Keratinocyte (primary cell): ENCODE results near the gene PARM1.
"Not testable (repeated sequence)": the region's sequence is repeated elsewhere in the genome, so short reads cannot be mapped to it uniquely, and the experiment has no call there.

Experiments used
- EZH2 ChIP-seq: IDR thresholded peaks from one replicate; pipeline ENCODE4 v1.6.1; 2012; ENCODE audit warnings: inconsistent platforms, mild to moderate bottlenecking, low read length, moderate library complexity
- TF ChIP-seq, protein P1 (sequence below), 3 experiments: IDR thresholded peaks in 1 of 3; conservative IDR thresholded peaks in 1 of 3; optimal IDR thresholded peaks in 1 of 3; 2 replicates in 2 of 3; 3 replicates in 1 of 3; pipeline versions ENCODE3 to v1.5.1; 2011; ENCODE audit warnings: low read length in 3 of 3, mild to moderate bottlenecking in 3 of 3, moderate library complexity in 2 of 3, control low read depth in 1 of 3, inconsistent platforms in 1 of 3; ENCODE audit not compliant: insufficient read depth in 2 of 3; ENCODE audit errors: extremely low read depth in 1 of 3

DNA sequence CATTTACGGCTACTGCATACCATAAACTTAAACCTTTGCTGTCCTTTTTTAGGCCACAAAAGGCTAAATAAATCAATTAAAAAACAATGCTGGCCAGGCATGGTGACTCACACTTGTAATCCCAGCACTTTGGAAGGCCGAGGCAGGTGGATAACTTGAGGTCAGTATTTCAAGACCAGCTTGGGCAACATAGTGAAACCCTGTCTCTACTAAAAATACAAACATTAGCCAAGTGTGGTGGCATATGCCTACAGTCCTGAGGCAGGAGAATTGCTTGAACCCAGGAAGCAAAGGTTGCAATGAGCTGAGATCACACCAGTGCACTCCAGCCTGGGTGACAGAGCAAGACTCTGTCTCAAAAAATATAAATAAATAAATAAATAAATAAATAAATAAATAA lies 61.5 kb downstream of the PARM1 start:
- TF ChIP-seq EZH2 = not testable (repeated sequence)
- TF ChIP-seq, protein P1, sequence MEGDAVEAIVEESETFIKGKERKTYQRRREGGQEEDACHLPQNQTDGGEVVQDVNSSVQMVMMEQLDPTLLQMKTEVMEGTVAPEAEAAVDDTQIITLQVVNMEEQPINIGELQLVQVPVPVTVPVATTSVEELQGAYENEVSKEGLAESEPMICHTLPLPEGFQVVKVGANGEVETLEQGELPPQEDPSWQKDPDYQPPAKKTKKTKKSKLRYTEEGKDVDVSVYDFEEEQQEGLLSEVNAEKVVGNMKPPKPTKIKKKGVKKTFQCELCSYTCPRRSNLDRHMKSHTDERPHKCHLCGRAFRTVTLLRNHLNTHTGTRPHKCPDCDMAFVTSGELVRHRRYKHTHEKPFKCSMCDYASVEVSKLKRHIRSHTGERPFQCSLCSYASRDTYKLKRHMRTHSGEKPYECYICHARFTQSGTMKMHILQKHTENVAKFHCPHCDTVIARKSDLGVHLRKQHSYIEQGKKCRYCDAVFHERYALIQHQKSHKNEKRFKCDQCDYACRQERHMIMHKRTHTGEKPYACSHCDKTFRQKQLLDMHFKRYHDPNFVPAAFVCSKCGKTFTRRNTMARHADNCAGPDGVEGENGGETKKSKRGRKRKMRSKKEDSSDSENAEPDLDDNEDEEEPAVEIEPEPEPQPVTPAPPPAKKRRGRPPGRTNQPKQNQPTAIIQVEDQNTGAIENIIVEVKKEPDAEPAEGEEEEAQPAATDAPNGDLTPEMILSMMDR (optimal IDR thresholded peaks at IDR 0.05 in 1 of 3, IDR thresholded peaks at IDR 0.05 in 1 of 3, conservative IDR thresholded peaks at IDR 0.05 in 1 of 3; ENCODE audit: extremely low read depth in 1 of 3, insufficient read depth in 2 of 3, low read length in 3 of 3) = not testable (repeated sequence)
